Amniotic stem cell (primary cell): Measurements from ENCODE around the gene SGMS2.
"Not testable (repeated sequence)": the region's sequence is repeated elsewhere in the genome, so short reads cannot be mapped to it uniquely, and the experiment has no call there.

Experiments used
- DNase-seq: peaks from one replicate; lab custom pipeline; 2025; lab: John Stamatoyannopoulos, UW

Gene SGMS2

GRCh38 chr4:107866726-107867125 lies 42.0 kb downstream of the SGMS2 start:
- DNase-seq = no peak

GRCh38 chr4:107870236-107870635 lies 45.5 kb downstream of the SGMS2 start:
- DNase-seq = no peak

- DNase-seq = no peak
Observed at GRCh38 chr4:107870916-107871786, 46.4 kb downstream of the SGMS2 start.

GRCh38 chr4:107874024-107874423 lies 49.3 kb downstream of the SGMS2 start:
- DNase-seq = no peak

GRCh38 chr4:107876099-107876498 lies 51.4 kb downstream of the SGMS2 start:
- no peak for DNase-seq

GRCh38 chr4:107877361-107877760 lies 52.6 kb downstream of the SGMS2 start:
- no peak for DNase-seq

GRCh38 chr4:107885865-107886264 lies 61.1 kb downstream of the SGMS2 start:
- no peak for DNase-seq

GRCh38 chr4:107888237-107888636 lies 63.5 kb downstream of the SGMS2 start:
- DNase-seq = no peak

- DNase-seq = no peak
Observed at GRCh38 chr4:107890779-107891178, 66.0 kb downstream of the SGMS2 start.

- DNase-seq = no peak
Observed at GRCh38 chr4:107891299-107891698, 66.6 kb downstream of the SGMS2 start.

- DNase-seq = no peak
Observed at GRCh38 chr4:107893171-107894137, 68.7 kb downstream of the SGMS2 start.

GRCh38 chr4:107894138-107894603 lies 69.4 kb downstream of the SGMS2 start:
- DNase-seq = no peak

GRCh38 chr4:107896158-107896645 lies 71.5 kb downstream of the SGMS2 start:
- DNase-seq = peak; percentile 71

- no peak for DNase-seq
Observed at GRCh38 chr4:107896646-107897045, 71.9 kb downstream of the SGMS2 start.

GRCh38 chr4:107897823-107898222 lies 73.1 kb downstream of the SGMS2 start:
- no peak for DNase-seq

- no peak for DNase-seq
Observed at GRCh38 chr4:107900067-107900466, 75.3 kb downstream of the SGMS2 start.

GRCh38 chr4:107900508-107900907 lies 75.8 kb downstream of the SGMS2 start:
- DNase-seq = no peak

GRCh38 chr4:107901213-107901934 lies 76.6 kb downstream of the SGMS2 start:
- DNase-seq = no peak

- DNase-seq = no peak
Observed at GRCh38 chr4:107902715-107903114, 78.0 kb downstream of the SGMS2 start.

- DNase-seq = not testable (repeated sequence)
Observed at GRCh38 chr4:107905082-107905481, 80.3 kb downstream of the SGMS2 start.

- no peak for DNase-seq
Observed at GRCh38 chr4:107906458-107907100, 81.8 kb downstream of the SGMS2 start.
